Neuronal stem cell (in vitro differentiated cells): ENCODE data around the gene PHETA2.
A peak's percentile ranks its signal among the peaks of the same experiment; 100 is the strongest.

Source experiments
- DNase-seq: peaks from one replicate; pipeline ENCODE4 v3.0.0-alpha.2; 2013; ENCODE audit warnings: low spot score
- H2AFZ ChIP-seq: one replicate; pipeline ENCODE4 v1.6.1; 2013; ENCODE audit warnings: mild to moderate bottlenecking, low read length, inconsistent platforms
- H2AK5ac ChIP-seq: 2 replicates; pipeline ENCODE4 v1.6.1; 2013; ENCODE audit warnings: low read depth, mild to moderate bottlenecking, inconsistent platforms, low read length, moderate library complexity, mixed read lengths
- H2BK120ac ChIP-seq: 2 replicates; pipeline ENCODE4 v1.6.1; 2013; ENCODE audit warnings: low read depth, mild to moderate bottlenecking, inconsistent platforms, low read length, moderate library complexity, mixed read lengths
- H2BK12ac ChIP-seq: one replicate; pipeline ENCODE4 v1.6.1; 2013; ENCODE audit warnings: low read length, inconsistent platforms
- H2BK15ac ChIP-seq: 2 replicates; pipeline ENCODE4 v1.6.1; 2013; ENCODE audit warnings: mild to moderate bottlenecking, low read length, inconsistent platforms, mixed read lengths
- H2BK5ac ChIP-seq: one replicate; pipeline ENCODE4 v1.6.1; 2013; ENCODE audit warnings: inconsistent platforms, mild to moderate bottlenecking, low read length, moderate library complexity
- H3K14ac ChIP-seq: one replicate; pipeline ENCODE4 v1.6.1; 2013; ENCODE audit warnings: low read length, inconsistent platforms
- H3K18ac ChIP-seq: 2 replicates; pipeline ENCODE4 v1.6.1; 2013; ENCODE audit warnings: low read length, inconsistent platforms
- H3K23ac ChIP-seq: 2 replicates; pipeline ENCODE4 v1.6.1; 2013; ENCODE audit warnings: low read depth, mild to moderate bottlenecking, mixed read lengths, low read length, inconsistent platforms; ENCODE audit not compliant: poor library complexity
- H3K27ac ChIP-seq: replicated peaks from 3 replicates; pipeline ENCODE4 v1.5.1; 2013; ENCODE audit warnings: low read length, inconsistent platforms
- H3K27me3 ChIP-seq, 3 experiments: 2 replicates each; pipeline ENCODE4 v1.6.1; 2013; ENCODE audit warnings: low read length in 3 of 3, mild to moderate bottlenecking in 2 of 3, inconsistent platforms in 1 of 3, low read depth in 1 of 3, mixed read lengths in 1 of 3, moderate library complexity in 1 of 3; ENCODE audit not compliant: control insufficient read depth in 3 of 3, insufficient read depth in 3 of 3
- H3K36me3 ChIP-seq, 2 donors: replicated peaks in 1 of 2; 2 replicates each; pipeline ENCODE4 v1.6.1; 2013; ENCODE audit warnings: low read length in 2 of 2; ENCODE audit not compliant: control insufficient read depth in 2 of 2, insufficient read depth in 2 of 2
- H3K4ac ChIP-seq: 2 replicates; pipeline ENCODE4 v1.6.1; 2013; ENCODE audit warnings: inconsistent platforms, mild to moderate bottlenecking, low read length, moderate library complexity
- H3K4me1 ChIP-seq, 2 donors: 1 replicate in 1 of 2; 2 replicates in 1 of 2; pipeline ENCODE4 v1.6.1; 2013; ENCODE audit warnings: low read length in 2 of 2, low read depth in 1 of 2; ENCODE audit not compliant: control insufficient read depth in 2 of 2, insufficient read depth in 1 of 2
- H3K4me2 ChIP-seq: one replicate; pipeline ENCODE4 v1.6.1; 2013; ENCODE audit warnings: mild to moderate bottlenecking, low read length, inconsistent platforms; ENCODE audit not compliant: insufficient read depth, poor library complexity, severe bottlenecking
- H3K4me3 ChIP-seq, 2 donors: 2 replicates each; pipeline ENCODE4 v1.5.1; 2013; ENCODE audit warnings: low read length in 2 of 2, mild to moderate bottlenecking in 2 of 2, inconsistent platforms in 1 of 2, moderate library complexity in 1 of 2
- H3K79me1 ChIP-seq: one replicate; pipeline ENCODE4 v1.6.1; 2013; ENCODE audit warnings: low read depth, mild to moderate bottlenecking, inconsistent platforms, low read length, moderate library complexity
- H3K9ac ChIP-seq: one replicate; pipeline ENCODE4 v1.6.1; 2013; ENCODE audit warnings: mild to moderate bottlenecking, low read depth, low read length, inconsistent platforms; ENCODE audit not compliant: poor library complexity
- H3K9me3 ChIP-seq, 2 donors: replicated peaks in 1 of 2; 2 replicates each; pipeline versions ENCODE3 to v1.6.1; 2013; ENCODE audit warnings: low read length in 2 of 2, mild to moderate bottlenecking in 2 of 2, inconsistent platforms in 1 of 2, low read depth in 1 of 2, mixed read lengths in 1 of 2, moderate library complexity in 1 of 2; ENCODE audit not compliant: control insufficient read depth in 2 of 2, insufficient read depth in 1 of 2
- H4K8ac ChIP-seq: one replicate; pipeline ENCODE4 v1.6.1; 2013; ENCODE audit warnings: low read depth, mild to moderate bottlenecking, inconsistent platforms, low read length, moderate library complexity
- H4K91ac ChIP-seq: one replicate; pipeline ENCODE4 v1.6.1; 2013; ENCODE audit warnings: low read length, low read depth, mild to moderate bottlenecking, inconsistent platforms; ENCODE audit not compliant: poor library complexity
- WGBS, 2 donors: extraction: QIAGEN DNeasy Blood & Tissue Kit; methylation state at CpG; one replicate each; pipeline ENCODE4 v1.1.7; 2013; ENCODE audit warnings: missing lambda C conversion rate in 2 of 2, mixed read lengths in 1 of 2; ENCODE audit not compliant: insufficient read length in 2 of 2, insufficient replicate concordance in 1 of 2; ENCODE audit errors: extremely low coverage in 2 of 2; 5-methylcytosine and 5-hydroxymethylcytosine counted together

The PHETA2 gene

DNA sequence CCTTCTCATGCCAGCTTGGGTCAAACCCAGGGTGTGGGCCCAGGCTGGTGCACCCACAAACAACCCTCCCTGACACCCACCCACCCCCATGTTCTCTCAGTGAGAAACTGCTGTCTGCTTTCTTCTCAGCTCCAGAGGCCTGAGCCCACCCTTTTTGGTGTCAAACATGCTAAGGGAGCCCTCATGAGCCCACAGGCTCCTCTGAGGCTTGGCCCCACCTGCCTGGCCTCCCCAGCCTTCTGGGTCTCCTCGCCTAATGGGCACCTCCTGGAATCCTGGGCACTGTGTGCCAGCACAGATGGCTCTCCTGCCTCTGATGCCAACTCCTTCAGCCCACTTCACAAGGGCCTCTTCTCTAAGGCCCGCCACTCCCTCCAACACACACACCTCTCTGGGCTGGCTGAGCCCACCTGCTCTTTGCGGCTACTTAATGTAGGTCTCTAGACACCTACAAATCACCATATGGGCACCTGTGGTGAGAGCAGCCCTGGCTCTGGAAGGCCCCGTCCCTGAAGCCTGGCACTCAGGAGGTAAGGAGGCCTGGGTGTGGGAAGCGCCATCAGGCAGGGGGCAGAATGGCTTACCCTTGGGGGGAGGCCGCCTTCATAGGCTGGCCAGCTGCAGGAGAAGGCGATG is 7.8 kb upstream of the PHETA2 start:
- no peak for DNase-seq
- H4K91ac ChIP-seq: no peak overlapping the region
- no peak overlapping the region for H2AK5ac ChIP-seq
- no peak overlapping the region for H3K4ac ChIP-seq
- no peak overlapping the region for H3K18ac ChIP-seq
- no peaks in the 10 kb centered on the region for H3K27me3 ChIP-seq
- no peak overlapping the region for H2BK15ac ChIP-seq
- no CpG with 5 or more reads among the region's 7 CpGs for WGBS, 2 donors
- no peak overlapping the region for H3K4me3 ChIP-seq
- no peaks in the 10 kb centered on the region for H3K9me3 ChIP-seq
- peak overlapping the region; percentile 56 for H3K14ac ChIP-seq
- H3K79me1 ChIP-seq: peaks cover 2% of the 10 kb centered on the region
- H2BK120ac ChIP-seq: no peak overlapping the region
- no peak overlapping the region for H3K9ac ChIP-seq
- H2AFZ ChIP-seq: no peak overlapping the region
- no peak overlapping the region for H4K8ac ChIP-seq
- no peak overlapping the region for H3K27ac ChIP-seq
- H3K36me3 ChIP-seq: peaks cover 19 to 49% of the 10 kb centered on the region in 2 donors
- no peak overlapping the region for H3K4me2 ChIP-seq
- H3K4me1 ChIP-seq: peaks cover 8 to 21% of the 10 kb centered on the region in 2 donors
- no peak overlapping the region for H2BK5ac ChIP-seq
- H2BK12ac ChIP-seq: no peak overlapping the region
- H3K23ac ChIP-seq: no peak overlapping the region

DNA sequence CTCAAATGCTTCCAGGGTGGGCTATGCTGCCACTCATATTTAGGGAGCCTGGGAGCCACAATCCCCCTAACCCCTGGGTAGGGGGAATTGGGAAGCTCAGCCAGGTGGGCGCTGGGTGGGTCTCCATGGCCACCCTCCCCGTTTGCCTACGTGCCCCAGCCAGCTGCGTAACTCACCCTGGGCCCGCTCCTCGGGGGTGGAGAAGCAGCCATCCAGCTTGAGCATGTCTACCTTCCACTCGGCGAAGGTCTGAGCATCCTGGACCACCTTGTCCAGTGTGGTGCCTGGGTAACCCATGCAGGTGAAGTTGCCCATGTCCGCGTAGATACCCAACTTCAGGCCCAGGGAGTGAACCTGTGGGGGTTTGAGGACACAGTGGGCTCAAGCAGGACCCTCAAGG is 7.1 kb upstream of the PHETA2 start:
- H3K9ac ChIP-seq: no peak overlapping the region
- no peak overlapping the region for H2AFZ ChIP-seq
- H2BK15ac ChIP-seq: no peak overlapping the region
- H3K4me2 ChIP-seq: no peak overlapping the region
- no peak for DNase-seq
- peaks cover 18 to 46% of the 10 kb centered on the region in 2 donors for H3K36me3 ChIP-seq
- H2AK5ac ChIP-seq: no peak overlapping the region
- no peaks in the 10 kb centered on the region for H3K9me3 ChIP-seq
- H3K4ac ChIP-seq: no peak overlapping the region
- no peak overlapping the region for H3K27ac ChIP-seq
- no peak overlapping the region for H4K8ac ChIP-seq
- H3K18ac ChIP-seq: no peak overlapping the region
- H2BK5ac ChIP-seq: no peak overlapping the region
- H2BK120ac ChIP-seq: no peak overlapping the region
- WGBS, 2 donors: no CpG with 5 or more reads among the region's 10 CpGs
- H3K27me3 ChIP-seq: no peaks in the 10 kb centered on the region
- H2BK12ac ChIP-seq: no peak overlapping the region
- peaks cover 10 to 23% of the 10 kb centered on the region in 2 donors for H3K4me1 ChIP-seq
- H3K4me3 ChIP-seq: no peak overlapping the region
- H3K23ac ChIP-seq: no peak overlapping the region
- no peak overlapping the region for H3K14ac ChIP-seq
- peaks cover 2% of the 10 kb centered on the region for H3K79me1 ChIP-seq
- H4K91ac ChIP-seq: no peak overlapping the region

DNA sequence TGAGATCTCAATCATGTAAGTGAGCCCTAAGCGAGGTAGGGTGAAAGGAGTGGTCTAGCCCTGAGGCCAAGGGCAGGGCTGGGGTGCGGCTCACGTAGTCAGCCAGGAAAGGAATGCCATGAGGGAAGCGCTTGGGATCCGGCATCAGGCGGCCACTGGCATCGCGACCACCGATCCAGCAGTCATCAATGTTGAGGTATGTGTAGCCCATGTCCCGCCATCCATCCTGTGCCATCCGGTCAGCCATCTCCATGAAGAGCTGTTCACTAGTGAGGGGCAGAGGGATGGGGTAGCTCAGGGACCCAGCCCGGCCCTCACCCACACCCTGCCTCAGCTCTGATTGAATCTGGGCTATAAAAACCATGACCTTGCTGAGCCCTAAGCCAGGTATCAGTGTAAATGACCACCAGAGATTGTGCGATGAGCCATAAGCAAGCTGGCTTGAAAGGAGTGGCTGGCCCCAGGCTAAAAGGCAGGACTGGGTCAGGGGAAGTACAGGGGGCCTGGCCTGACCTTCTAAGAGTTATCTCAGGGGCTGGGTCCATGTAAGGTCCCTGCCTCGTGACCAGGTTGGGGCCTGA is 6.3 kb upstream of the PHETA2 start:
- Histone ChIP-seq H2BK120ac (no peak overlapping the region), H3K14ac (no peak overlapping the region), H3K4ac (no peak overlapping the region), H3K23ac (no peak overlapping the region), H3K4me2 (no peak overlapping the region), H2BK15ac (no peak overlapping the region), H3K27ac (no peak overlapping the region), H3K9ac (no peak overlapping the region), H4K91ac (no peak overlapping the region), H3K36me3 (peaks cover 13 to 40% of the 10 kb centered on the region in 2 donors), H3K4me1 (peaks cover 10 to 23% of the 10 kb centered on the region in 2 donors), H2BK5ac (peak overlapping the region; percentile 19), H2AK5ac (no peak overlapping the region), H3K18ac (no peak overlapping the region), H4K8ac (peak overlapping the region; percentile 6), H3K79me1 (peaks cover 2% of the 10 kb centered on the region), H2AFZ (no peak overlapping the region), H3K4me3 (no peak overlapping the region), H3K9me3 (peaks cover 0 to 3% of the 10 kb centered on the region in 2 donors), H3K27me3 (no peaks in the 10 kb centered on the region), H2BK12ac (no peak overlapping the region)
- WGBS, 2 donors: no CpG with 5 or more reads among the region's 14 CpGs
- no peak for DNase-seq

DNA sequence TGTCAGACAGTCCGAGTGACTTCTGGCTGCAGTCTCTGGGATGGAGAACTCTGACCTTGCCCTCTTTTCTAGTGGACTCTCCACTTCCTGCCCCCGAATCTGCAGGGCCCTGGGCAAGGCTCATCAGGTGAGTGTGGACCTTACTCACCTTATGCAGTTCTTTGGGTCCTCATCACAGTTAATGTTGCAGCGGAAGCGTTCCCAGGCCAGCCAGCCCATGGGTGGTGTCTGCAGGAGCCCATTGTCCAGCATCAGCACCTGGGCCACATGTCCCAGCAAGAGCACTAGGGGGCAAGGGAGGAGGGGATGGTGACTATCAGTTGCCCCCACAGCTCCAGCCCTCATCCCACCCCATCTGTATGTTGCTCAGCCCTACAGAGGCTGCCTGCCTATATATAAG is 5.8 kb upstream of the PHETA2 start:
- Histone ChIP-seq H3K18ac (no peak overlapping the region), H2AK5ac (no peak overlapping the region), H4K8ac (no peak overlapping the region), H3K4me1 (peaks cover 10 to 23% of the 10 kb centered on the region in 2 donors), H2BK12ac (no peak overlapping the region), H3K27ac (no peak overlapping the region), H3K9ac (peak overlapping the region; percentile 60), H3K4me2 (no peak overlapping the region), H3K27me3 (no peaks in the 10 kb centered on the region), H2BK5ac (peak overlapping the region; percentile 19), H4K91ac (no peak overlapping the region), H3K14ac (no peak overlapping the region), H3K23ac (peak overlapping the region; percentile 80), H2AFZ (no peak overlapping the region), H3K79me1 (peaks cover 2% of the 10 kb centered on the region), H3K4me3 (no peak overlapping the region), H3K36me3 (peaks cover 13 to 37% of the 10 kb centered on the region in 2 donors), H2BK120ac (no peak overlapping the region), H2BK15ac (no peak overlapping the region), H3K9me3 (peaks cover 0 to 3% of the 10 kb centered on the region in 2 donors), H3K4ac (no peak overlapping the region)
- WGBS, 2 donors: no CpG with 5 or more reads among the region's 4 CpGs
- no peak for DNase-seq
